Measurements from ENCODE around the gene WDFY4.

Gene WDFY4

GRCh38 chr10:48797830-48798229 lies 113.2 kb downstream of the WDFY4 start:
- TF ChIP-seq CTCF (IDR thresholded peaks at IDR 0.05) = no peak

GRCh38 chr10:48798481-48799254 lies 114.0 kb downstream of the WDFY4 start:
- TF ChIP-seq CTCF (IDR thresholded peaks at IDR 0.05) = no peak

GRCh38 chr10:48799341-48800006 lies 114.8 kb downstream of the WDFY4 start:
- TF ChIP-seq CTCF (IDR thresholded peaks at IDR 0.05) = no peak

- TF ChIP-seq CTCF (IDR thresholded peaks at IDR 0.05) = no peak
Measured at GRCh38 chr10:48800007-48800675, 115.5 kb downstream of the WDFY4 start.

- TF ChIP-seq CTCF (IDR thresholded peaks at IDR 0.05) = no peak
Measured at GRCh38 chr10:48801001-48801421, 116.3 kb downstream of the WDFY4 start.

GRCh38 chr10:48802611-48803071 lies 118.0 kb downstream of the WDFY4 start:
- TF ChIP-seq CTCF (IDR thresholded peaks at IDR 0.05) = no peak

- TF ChIP-seq CTCF (IDR thresholded peaks at IDR 0.05) = no peak
Measured at GRCh38 chr10:48803801-48804584, 119.3 kb downstream of the WDFY4 start.

Data from LNCAP (cell line).